OCI-LY7 (cell line): ENCODE data around the gene MAN1A2.

Experiments used
- EZH2phosphoT487 ChIP-seq: fragments of 200-600 bp; sonication (generic); IDR thresholded peaks from 2 replicates; pipeline ENCODE4 v1.6.1; 2018; ENCODE audit warnings: low read depth, borderline replicate concordance, mild to moderate bottlenecking, mixed run types, antibody characterized with exemption, low read length, moderate library complexity, mixed read lengths
- TF ChIP-seq, protein P1 (sequence below): fragments of 200-600 bp; sonication (generic); conservative IDR thresholded peaks from 2 replicates; pipeline ENCODE4 v1.5.1; 2014; ENCODE audit warnings: mild to moderate bottlenecking, antibody characterized with exemption, low read length, moderate library complexity, mixed read lengths

DNA sequence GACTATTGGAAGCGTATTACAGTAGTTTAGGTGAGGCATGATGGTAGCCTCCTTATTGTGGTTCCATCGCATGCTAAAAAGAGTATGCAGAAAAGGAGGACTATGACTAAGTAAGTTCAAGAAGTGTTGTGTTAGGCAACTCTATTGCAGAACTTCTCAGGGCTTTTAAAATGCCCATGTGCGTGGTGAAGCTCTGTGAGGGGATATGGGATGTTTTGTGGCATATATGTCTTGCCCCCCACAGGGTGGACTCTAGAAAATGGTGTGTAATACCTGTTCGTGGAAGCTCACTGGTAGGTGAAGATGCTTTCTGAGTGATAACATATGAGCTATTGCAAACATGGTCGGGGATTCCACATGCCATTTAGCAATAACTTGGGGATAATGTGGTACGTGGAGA is 31.7 kb downstream of the MAN1A2 start:
- TF ChIP-seq, protein P1, sequence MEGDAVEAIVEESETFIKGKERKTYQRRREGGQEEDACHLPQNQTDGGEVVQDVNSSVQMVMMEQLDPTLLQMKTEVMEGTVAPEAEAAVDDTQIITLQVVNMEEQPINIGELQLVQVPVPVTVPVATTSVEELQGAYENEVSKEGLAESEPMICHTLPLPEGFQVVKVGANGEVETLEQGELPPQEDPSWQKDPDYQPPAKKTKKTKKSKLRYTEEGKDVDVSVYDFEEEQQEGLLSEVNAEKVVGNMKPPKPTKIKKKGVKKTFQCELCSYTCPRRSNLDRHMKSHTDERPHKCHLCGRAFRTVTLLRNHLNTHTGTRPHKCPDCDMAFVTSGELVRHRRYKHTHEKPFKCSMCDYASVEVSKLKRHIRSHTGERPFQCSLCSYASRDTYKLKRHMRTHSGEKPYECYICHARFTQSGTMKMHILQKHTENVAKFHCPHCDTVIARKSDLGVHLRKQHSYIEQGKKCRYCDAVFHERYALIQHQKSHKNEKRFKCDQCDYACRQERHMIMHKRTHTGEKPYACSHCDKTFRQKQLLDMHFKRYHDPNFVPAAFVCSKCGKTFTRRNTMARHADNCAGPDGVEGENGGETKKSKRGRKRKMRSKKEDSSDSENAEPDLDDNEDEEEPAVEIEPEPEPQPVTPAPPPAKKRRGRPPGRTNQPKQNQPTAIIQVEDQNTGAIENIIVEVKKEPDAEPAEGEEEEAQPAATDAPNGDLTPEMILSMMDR = no peak
- TF ChIP-seq EZH2phosphoT487 = no peak
